ENCODE data around the gene LRRC56.

Gene LRRC56, protein sequence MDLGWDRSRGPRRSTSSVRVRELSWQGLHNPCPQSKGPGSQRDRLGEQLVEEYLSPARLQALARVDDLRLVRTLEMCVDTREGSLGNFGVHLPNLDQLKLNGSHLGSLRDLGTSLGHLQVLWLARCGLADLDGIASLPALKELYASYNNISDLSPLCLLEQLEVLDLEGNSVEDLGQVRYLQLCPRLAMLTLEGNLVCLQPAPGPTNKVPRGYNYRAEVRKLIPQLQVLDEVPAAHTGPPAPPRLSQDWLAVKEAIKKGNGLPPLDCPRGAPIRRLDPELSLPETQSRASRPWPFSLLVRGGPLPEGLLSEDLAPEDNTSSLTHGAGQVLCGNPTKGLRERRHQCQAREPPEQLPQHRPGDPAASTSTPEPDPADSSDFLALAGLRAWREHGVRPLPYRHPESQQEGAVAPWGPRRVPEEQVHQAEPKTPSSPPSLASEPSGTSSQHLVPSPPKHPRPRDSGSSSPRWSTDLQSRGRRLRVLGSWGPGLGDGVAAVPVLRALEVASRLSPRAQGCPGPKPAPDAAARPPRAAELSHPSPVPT

GRCh38 chr11:536841-537621 lies at the start of gene LRRC56:
Gene LRRC56 (plus strand): TSS chr11:537527. CDS start chr11:540685, 3,158 bp downstream.
- Mint-ChIP-seq H3K27me3 (no peaks in the 10 kb centered on the region), H3K27ac (peak within 1 kb of the TSS; percentile 90), H3K36me3 (no peaks in the 10 kb centered on the region), H3K9me3 (no peaks in the 10 kb centered on the region), H3K4me3 (peak within 1 kb of the TSS; percentile 96), H3K4me1 (peaks cover 3% of the 10 kb centered on the region)

GRCh38 chr11:487571-488021 lies 49.7 kb upstream of the LRRC56 start:
- Mint-ChIP-seq H3K36me3 (no peaks in the 10 kb centered on the region), H3K4me1 (no peaks in the 10 kb centered on the region), H3K4me3 (no peak overlapping the region), H3K27ac (no peak overlapping the region), H3K27me3 (no peaks in the 10 kb centered on the region), H3K9me3 (no peaks in the 10 kb centered on the region)

- Mint-ChIP-seq H3K4me3 (no peak overlapping the region), H3K27me3 (no peaks in the 10 kb centered on the region), H3K9me3 (no peaks in the 10 kb centered on the region), H3K36me3 (no peaks in the 10 kb centered on the region), H3K4me1 (no peaks in the 10 kb centered on the region), H3K27ac (no peak overlapping the region)
These were observed 49.3 kb upstream of the LRRC56 start for GRCh38 chr11:488062-488461.

GRCh38 chr11:488579-488978 lies 48.7 kb upstream of the LRRC56 start:
- H3K27ac Mint-ChIP-seq: no peak overlapping the region

DNA sequence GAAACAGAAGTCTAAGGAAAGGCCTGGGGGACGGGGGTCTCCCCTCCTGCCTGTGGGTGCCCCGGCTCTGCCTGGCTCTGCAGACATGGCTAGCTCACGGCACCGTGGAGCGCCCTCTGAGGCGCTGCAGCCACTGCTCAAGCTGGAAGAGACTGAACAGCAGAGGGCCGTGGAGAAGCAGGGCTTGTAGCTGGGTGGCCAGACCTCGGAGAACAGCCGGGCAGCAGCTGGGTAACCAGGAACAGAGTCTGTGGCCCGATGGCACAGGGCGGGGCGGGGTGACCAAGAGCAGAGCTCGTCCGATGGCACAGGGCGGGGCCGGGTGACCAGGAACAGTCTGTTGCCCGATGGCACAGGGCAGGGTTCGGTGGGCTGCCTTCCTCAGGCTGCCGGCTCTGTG lies 48.3 kb upstream of the LRRC56 start:
- Mint-ChIP-seq H3K9me3 (no peaks in the 10 kb centered on the region), H3K4me3 (no peak overlapping the region), H3K27me3 (no peaks in the 10 kb centered on the region), H3K27ac (no peak overlapping the region), H3K36me3 (no peaks in the 10 kb centered on the region), H3K4me1 (no peaks in the 10 kb centered on the region)

More at GRCh38 chr11:488579-488978, 48.7 kb upstream of the LRRC56 start:
- Mint-ChIP-seq H3K4me3 (no peak overlapping the region), H3K9me3 (no peaks in the 10 kb centered on the region), H3K4me1 (no peaks in the 10 kb centered on the region), H3K27me3 (no peaks in the 10 kb centered on the region), H3K36me3 (no peaks in the 10 kb centered on the region)

DNA sequence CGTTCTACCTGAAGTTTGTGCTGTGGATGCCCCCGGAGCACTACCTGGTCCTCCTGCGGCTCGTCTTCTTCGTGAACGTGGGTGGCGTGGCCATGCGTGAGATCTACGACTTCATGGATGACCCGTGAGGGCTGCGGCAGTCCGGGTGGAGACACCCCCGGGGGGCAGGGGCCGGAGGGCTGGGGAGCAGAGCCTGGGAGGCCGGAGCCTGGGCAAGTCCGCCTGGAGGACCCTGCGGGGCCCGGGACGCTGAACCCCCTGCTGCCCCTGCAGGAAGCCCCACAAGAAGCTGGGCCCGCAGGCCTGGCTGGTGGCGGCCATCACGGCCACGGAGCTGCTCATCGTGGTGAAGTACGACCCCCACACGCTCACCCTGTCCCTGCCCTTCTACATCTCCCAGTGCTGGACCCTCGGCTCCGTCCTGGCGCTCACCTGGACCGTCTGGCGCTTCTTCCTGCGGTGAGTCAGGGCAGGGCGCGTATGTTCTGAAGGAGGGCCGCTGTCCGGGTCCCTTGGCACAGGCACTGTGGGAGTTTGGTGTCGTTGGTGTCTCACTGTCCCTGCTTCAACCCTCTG lies 47.6 kb upstream of the LRRC56 start:
- no peaks in the 10 kb centered on the region for H3K9me3 Mint-ChIP-seq
- H3K4me3 Mint-ChIP-seq: no peak overlapping the region
- H3K27me3 Mint-ChIP-seq: no peaks in the 10 kb centered on the region
- no peaks in the 10 kb centered on the region for H3K36me3 Mint-ChIP-seq
- H3K27ac Mint-ChIP-seq: no peak overlapping the region
- H3K4me1 Mint-ChIP-seq: no peaks in the 10 kb centered on the region

- H3K27me3 Mint-ChIP-seq: no peaks in the 10 kb centered on the region
- H3K4me3 Mint-ChIP-seq: no peak overlapping the region
- no peaks in the 10 kb centered on the region for H3K36me3 Mint-ChIP-seq
- no peaks in the 10 kb centered on the region for H3K9me3 Mint-ChIP-seq
- H3K4me1 Mint-ChIP-seq: no peaks in the 10 kb centered on the region
- H3K27ac Mint-ChIP-seq: no peak overlapping the region
These were observed 47.0 kb upstream of the LRRC56 start for GRCh38 chr11:490186-490929.

DNA sequence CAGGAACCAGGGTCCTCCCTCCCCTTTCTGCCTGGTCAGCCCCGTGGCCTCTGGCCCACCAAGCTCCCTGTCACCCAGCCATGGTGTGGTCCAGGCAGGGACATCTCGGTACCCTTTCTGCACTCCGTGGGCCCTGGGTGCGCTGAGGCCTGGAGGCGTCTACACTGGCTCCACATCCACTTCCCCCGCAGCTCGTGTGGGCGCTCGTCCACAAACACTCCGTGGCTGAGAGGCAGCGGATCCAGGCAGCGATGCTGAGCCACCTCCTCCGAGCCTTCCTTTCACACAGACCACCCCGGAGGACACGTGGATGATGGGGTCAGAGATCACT lies 46.4 kb upstream of the LRRC56 start:
- no peak overlapping the region for H3K4me3 Mint-ChIP-seq
- H3K4me1 Mint-ChIP-seq: no peaks in the 10 kb centered on the region
- no peaks in the 10 kb centered on the region for H3K9me3 Mint-ChIP-seq
- H3K27ac Mint-ChIP-seq: no peak overlapping the region
- peaks cover 1% of the 10 kb centered on the region for H3K36me3 Mint-ChIP-seq
- no peaks in the 10 kb centered on the region for H3K27me3 Mint-ChIP-seq

- Mint-ChIP-seq H3K9me3 (no peaks in the 10 kb centered on the region), H3K27ac (no peak overlapping the region), H3K27me3 (no peaks in the 10 kb centered on the region), H3K4me3 (no peak overlapping the region), H3K36me3 (peaks cover 2% of the 10 kb centered on the region), H3K4me1 (no peaks in the 10 kb centered on the region)
These were observed 46.0 kb upstream of the LRRC56 start for GRCh38 chr11:491358-491757.

GRCh38 chr11:492427-493226 lies 44.7 kb upstream of the LRRC56 start:
- no peak overlapping the region for H3K4me3 Mint-ChIP-seq

GRCh38 chr11:494761-495536 lies 42.4 kb upstream of the LRRC56 start:
- Mint-ChIP-seq H3K9me3 (no peaks in the 10 kb centered on the region), H3K4me3 (no peak overlapping the region), H3K27ac (no peak overlapping the region), H3K27me3 (no peaks in the 10 kb centered on the region), H3K4me1 (no peaks in the 10 kb centered on the region), H3K36me3 (peaks cover 11% of the 10 kb centered on the region)

More at GRCh38 chr11:492427-493226, 44.7 kb upstream of the LRRC56 start:
- Mint-ChIP-seq H3K27ac (no peak overlapping the region), H3K4me1 (no peaks in the 10 kb centered on the region), H3K9me3 (no peaks in the 10 kb centered on the region), H3K36me3 (peaks cover 9% of the 10 kb centered on the region), H3K27me3 (no peaks in the 10 kb centered on the region)

DNA sequence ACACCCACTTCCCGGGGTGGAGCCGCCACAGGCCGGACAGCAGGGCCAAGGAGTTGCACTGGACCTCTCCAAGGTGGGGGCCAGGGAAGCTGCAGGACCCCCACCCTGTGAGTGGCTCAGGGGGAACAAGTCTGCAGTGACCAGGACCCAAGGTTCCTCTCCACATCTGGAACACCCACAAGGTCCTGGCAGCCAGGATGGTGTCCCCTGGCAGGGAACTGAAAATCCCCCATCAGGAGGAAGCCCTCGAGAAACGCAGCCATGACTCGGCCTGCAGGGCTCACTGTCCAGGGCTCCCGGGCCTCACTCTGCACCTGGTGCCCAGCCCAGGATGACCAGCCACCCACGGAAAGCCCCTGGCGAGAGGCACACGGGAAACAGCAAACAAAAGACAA lies 41.8 kb upstream of the LRRC56 start:
- Mint-ChIP-seq H3K27ac (no peak overlapping the region), H3K27me3 (no peaks in the 10 kb centered on the region), H3K36me3 (peaks cover 11% of the 10 kb centered on the region), H3K4me3 (no peak overlapping the region), H3K4me1 (no peaks in the 10 kb centered on the region), H3K9me3 (no peaks in the 10 kb centered on the region)

- Mint-ChIP-seq H3K36me3 (peaks cover 11% of the 10 kb centered on the region), H3K27ac (peak overlapping the region; percentile 31), H3K4me3 (no peak overlapping the region), H3K27me3 (no peaks in the 10 kb centered on the region), H3K4me1 (no peaks in the 10 kb centered on the region), H3K9me3 (no peaks in the 10 kb centered on the region)
These were observed 40.3 kb upstream of the LRRC56 start for GRCh38 chr11:496834-497564.
